ENCODE measurements around the gene NUP37.
"Not testable (repeated sequence)": the region's sequence is repeated elsewhere in the genome, so short reads cannot be mapped to it uniquely, and the experiment has no call there.

NUP37 gene

GRCh38 chr12:102107970-102108369, 11.9 kb downstream of the NUP37 start:
- Histone ChIP-seq H3K27ac (ENCODE audit: poor library complexity, severe bottlenecking) (no peak overlapping the region), H3K4me1 (ENCODE audit: insufficient read depth, poor library complexity, severe bottlenecking) (no peaks in the 10 kb centered on the region), H3K27me3 (ENCODE audit: insufficient read depth, poor library complexity, severe bottlenecking) (no peaks in the 10 kb centered on the region), H3K9me3 (ENCODE audit: severe bottlenecking) (no peaks in the 10 kb centered on the region), H3K36me3 (ENCODE audit: low read depth) (peaks cover 94% of the 10 kb centered on the region), H3K4me3 (ENCODE audit: severe bottlenecking) (no peak overlapping the region)
- DNase-seq (ENCODE audit: low spot score) (no peak), ATAC-seq (ENCODE audit: low read depth) (peak; percentile 45; the same call in 2 of the 3 replicates)
- no peak for TF ChIP-seq CTCF (IDR thresholded peaks at IDR 0.05; ENCODE audit: poor library complexity, severe bottlenecking)

- DNase-seq (ENCODE audit: low spot score) (no peak), ATAC-seq (ENCODE audit: low read depth) (no peak)
- Histone ChIP-seq H3K4me1 (ENCODE audit: insufficient read depth, poor library complexity, severe bottlenecking) (no peaks in the 10 kb centered on the region), H3K36me3 (ENCODE audit: low read depth) (peaks cover 97% of the 10 kb centered on the region), H3K27me3 (ENCODE audit: insufficient read depth, poor library complexity, severe bottlenecking) (no peaks in the 10 kb centered on the region), H3K27ac (ENCODE audit: poor library complexity, severe bottlenecking) (no peak overlapping the region), H3K4me3 (ENCODE audit: severe bottlenecking) (no peak overlapping the region), H3K9me3 (ENCODE audit: severe bottlenecking) (no peaks in the 10 kb centered on the region)
- TF ChIP-seq CTCF (IDR thresholded peaks at IDR 0.05; ENCODE audit: poor library complexity, severe bottlenecking) = no peak
Measured at GRCh38 chr12:102106905-102107304, 13.0 kb downstream of the NUP37 start.

- H3K27me3 ChIP-seq (ENCODE audit: insufficient read depth, poor library complexity, severe bottlenecking) = no peaks in the 10 kb centered on the region
- DNase-seq (ENCODE audit: low spot score) = no peak
- H3K36me3 ChIP-seq (ENCODE audit: low read depth) = peaks cover 95% of the 10 kb centered on the region
- ATAC-seq (ENCODE audit: low read depth) = no peak
- TF ChIP-seq CTCF (IDR thresholded peaks at IDR 0.05; ENCODE audit: poor library complexity, severe bottlenecking) = no peak
- H3K4me1 ChIP-seq (ENCODE audit: insufficient read depth, poor library complexity, severe bottlenecking) = no peaks in the 10 kb centered on the region
- no peak overlapping the region for H3K27ac ChIP-seq (ENCODE audit: poor library complexity, severe bottlenecking)
- H3K9me3 ChIP-seq (ENCODE audit: severe bottlenecking) = no peaks in the 10 kb centered on the region
- H3K4me3 ChIP-seq (ENCODE audit: severe bottlenecking) = no peak overlapping the region
Measured at GRCh38 chr12:102096855-102097254, 23.1 kb downstream of the NUP37 start.

GRCh38 chr12:102095677-102096263, 24.1 kb downstream of the NUP37 start:
- Histone ChIP-seq H3K9me3 (ENCODE audit: severe bottlenecking) (no peaks in the 10 kb centered on the region), H3K36me3 (ENCODE audit: low read depth) (peaks cover 86% of the 10 kb centered on the region), H3K4me1 (ENCODE audit: insufficient read depth, poor library complexity, severe bottlenecking) (no peaks in the 10 kb centered on the region), H3K4me3 (ENCODE audit: severe bottlenecking) (no peak overlapping the region), H3K27ac (ENCODE audit: poor library complexity, severe bottlenecking) (no peak overlapping the region), H3K27me3 (ENCODE audit: insufficient read depth, poor library complexity, severe bottlenecking) (no peaks in the 10 kb centered on the region)
- TF ChIP-seq CTCF (IDR thresholded peaks at IDR 0.05; ENCODE audit: poor library complexity, severe bottlenecking) = peak; percentile 68
- peak; percentile 60; the same call in 1 of the 3 replicates for ATAC-seq (ENCODE audit: low read depth)
- DNase-seq (ENCODE audit: low spot score) = no peak

- ATAC-seq (ENCODE audit: low read depth) = no peak
- H3K36me3 ChIP-seq (ENCODE audit: low read depth) = peaks cover 71% of the 10 kb centered on the region
- no peaks in the 10 kb centered on the region for H3K4me1 ChIP-seq (ENCODE audit: insufficient read depth, poor library complexity, severe bottlenecking)
- H3K27me3 ChIP-seq (ENCODE audit: insufficient read depth, poor library complexity, severe bottlenecking) = no peaks in the 10 kb centered on the region
- no peaks in the 10 kb centered on the region for H3K9me3 ChIP-seq (ENCODE audit: severe bottlenecking)
- H3K4me3 ChIP-seq (ENCODE audit: severe bottlenecking) = no peak overlapping the region
- no peak for TF ChIP-seq CTCF (IDR thresholded peaks at IDR 0.05; ENCODE audit: poor library complexity, severe bottlenecking)
- no peak overlapping the region for H3K27ac ChIP-seq (ENCODE audit: poor library complexity, severe bottlenecking)
- no peak for DNase-seq (ENCODE audit: low spot score)
Measured at GRCh38 chr12:102093319-102093718, 26.6 kb downstream of the NUP37 start.

GRCh38 chr12:102089228-102089835, 30.6 kb downstream of the NUP37 start:
- H3K9me3 ChIP-seq (ENCODE audit: severe bottlenecking); ATAC-seq (ENCODE audit: low read depth); DNase-seq (ENCODE audit: low spot score); H3K27ac ChIP-seq (ENCODE audit: poor library complexity, severe bottlenecking); H3K27me3 ChIP-seq (ENCODE audit: insufficient read depth, poor library complexity, severe bottlenecking); H3K4me3 ChIP-seq (ENCODE audit: severe bottlenecking); H3K4me1 ChIP-seq (ENCODE audit: insufficient read depth, poor library complexity, severe bottlenecking): not testable (repeated sequence)
- H3K36me3 ChIP-seq (ENCODE audit: low read depth) = peaks cover 58% of the 10 kb centered on the region
